Right cardiac atrium (tissue), 5 donors: Measurements from ENCODE around the gene SPINT1. TPM values are rescaled to one million over a fixed set of nuclear protein-coding genes. Genes with fewer than 3 reads are reported as not detected.

Experiments used
- ATAC-seq, 2 donors: fragments of 200-7000 bp; cut with Tn5 transposase; one replicate each; pipeline versions ENCODE4 v1.8.0 to v1.9.1; 2020; ENCODE audit warnings: moderate library complexity in 2 of 2, mild to moderate bottlenecking in 1 of 2
- DNase-seq, 3 donors: peaks; one replicate each; pipeline ENCODE4 v3.0.0-alpha.2; 2020
- H3K27ac ChIP-seq: one replicate; pipeline ENCODE4 v1.5.1; 2013; ENCODE audit warnings: mild to moderate bottlenecking, low read length, control low read depth, moderate library complexity
- H3K27me3 ChIP-seq: one replicate; pipeline ENCODE4 v1.6.1; 2013; ENCODE audit not compliant: control insufficient read depth, insufficient read depth
- H3K4me1 ChIP-seq: one replicate; pipeline ENCODE4 v1.6.1; 2013; ENCODE audit warnings: low read length; ENCODE audit not compliant: control insufficient read depth, insufficient read depth
- H3K4me3 ChIP-seq: one replicate; pipeline ENCODE4 v1.5.1; 2013; ENCODE audit warnings: low read length, control low read depth
- H3K9me3 ChIP-seq: one replicate; pipeline ENCODE4 v1.6.1; 2013; ENCODE audit warnings: low read length; ENCODE audit not compliant: control insufficient read depth
- WGBS: extraction: QIAGEN DNeasy Blood & Tissue Kit; methylation state at CpG from one replicate; pipeline ENCODE4 v1.1.7; 2013; 5-methylcytosine and 5-hydroxymethylcytosine counted together
- intact Hi-C, 4 donors: fragments of 100-400 bp; cut with DNase I; formaldehyde crosslinking; loops; one replicate each; pipeline versions ENCODE4 v1.11.0 to v1.14.0; 2022 to 2023
- polyA plus RNA-seq: library from polyadenylated mRNA; stranded (reverse); fragments of 200-250 nt; gene quantifications from one replicate; pipeline ENCODE4 v1.2.3, GENCODE V29; 2013
- total RNA-seq, 4 donors: library from RNA; stranded (reverse); fragmentation: NEBNext Ultra II Directional; extraction: Animal tissue kit (Norgen Biotek cat#: 25700); gene quantifications; one replicate each; pipeline ENCODE4 v1.2.1, GENCODE V29; 2021
- donor health status: healthy with polysubstance abuse.
- donor health status: DM: no; HTN: yes; CAD: no.
- donor health status: DM: no; HTN: no; CAD: no.
- donor health status: DM: no; HTN: yes; CAD: no; lungs with severe emphysema.
- donor health status: DM: yes; HTN: yes; CAD: no.

The SPINT1 gene
- total and polyA plus RNA-seq, 5 donors: 0.43 to 1.1 (median 0.58) TPM

- peak; percentile 63 to 70 for ATAC-seq
- H3K27ac ChIP-seq: no peak overlapping the region
- intact Hi-C loops: no loop called here
- peak; percentile 28 to 81 (median 74) for DNase-seq
- no peaks in the 10 kb centered on the region for H3K27me3 ChIP-seq
- H3K9me3 ChIP-seq: no peaks in the 10 kb centered on the region
- 74% methylated on average over 7 of the region's 7 CpGs for WGBS
- peaks cover 2% of the 10 kb centered on the region for H3K4me1 ChIP-seq
- no peak overlapping the region for H3K4me3 ChIP-seq
These were observed 3.5 kb downstream of the SPINT1 start for GRCh38 chr15:40847223-40847961.

DNA sequence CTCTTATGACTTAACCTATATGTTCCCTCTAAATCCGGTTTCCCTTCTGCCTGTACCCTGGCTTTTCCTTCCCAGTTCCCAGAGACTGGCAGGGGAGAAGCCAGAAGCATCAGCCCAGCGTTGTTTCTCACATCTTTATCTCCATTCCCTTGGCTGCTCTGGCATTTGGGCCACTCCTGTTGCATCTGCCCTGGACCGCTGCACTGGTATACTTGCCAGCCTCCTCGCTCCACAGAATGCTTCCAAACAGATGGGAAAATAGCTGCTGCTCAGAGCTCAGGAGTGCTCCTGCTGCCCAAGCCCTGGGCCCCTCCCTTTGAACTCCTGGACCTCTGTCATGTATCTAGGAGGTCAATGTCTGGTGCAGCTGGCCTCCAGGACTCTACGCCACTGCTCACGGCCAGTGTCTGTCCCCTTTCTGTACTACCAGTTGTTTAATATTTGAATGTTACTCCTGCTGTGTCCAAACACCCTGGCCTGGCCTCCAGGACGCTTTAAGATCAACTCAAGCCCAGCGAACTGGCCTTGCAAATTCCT lies 6.8 kb downstream of the SPINT1 start:
- no peak overlapping the region for H3K4me3 ChIP-seq
- DNase-seq (no peak), ATAC-seq (no peak)
- H3K27ac ChIP-seq: no peak overlapping the region
- intact Hi-C loops: loop anchor here in 1 of 4 donors (5.0 kb wide), 1 partner anchor 337 kb away; no protein-coding TSS in a partner anchor
- H3K4me1 ChIP-seq: no peaks in the 10 kb centered on the region
- 84% methylated on average over 8 of the region's 8 CpGs for WGBS
- no peaks in the 10 kb centered on the region for H3K27me3 ChIP-seq
- no peaks in the 10 kb centered on the region for H3K9me3 ChIP-seq

DNA sequence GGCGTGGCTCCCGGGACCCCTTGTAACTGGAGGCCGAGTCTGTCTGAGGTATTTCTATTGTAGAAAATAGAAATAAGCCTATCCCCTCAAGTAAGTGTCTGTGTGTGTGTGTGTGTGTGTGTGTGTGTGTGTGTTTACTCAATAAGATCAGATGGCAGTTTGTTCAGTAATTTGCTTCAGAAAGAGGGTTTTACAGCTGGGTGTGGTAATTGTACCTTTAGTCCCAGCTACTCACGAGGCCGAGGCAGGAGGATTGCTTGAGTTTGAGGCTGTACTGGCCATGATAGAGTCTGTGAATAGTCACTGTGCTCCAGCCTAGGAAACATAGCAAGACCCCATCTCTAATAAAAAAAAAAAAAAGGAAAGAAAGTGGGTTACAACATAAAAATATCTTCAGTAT lies 8.7 kb downstream of the SPINT1 start:
- ATAC-seq (no peak), DNase-seq (no peak)
- Histone ChIP-seq H3K4me1 (no peaks in the 10 kb centered on the region), H3K9me3 (no peaks in the 10 kb centered on the region), H3K27me3 (no peaks in the 10 kb centered on the region), H3K4me3 (no peak overlapping the region), H3K27ac (no peak overlapping the region)
- intact Hi-C loops: loop anchor here in 1 of 4 donors (5.0 kb wide), 1 partner anchor 335 kb away; no protein-coding TSS in a partner anchor
- WGBS: 94% methylated on average over 5 of the region's 5 CpGs

DNA sequence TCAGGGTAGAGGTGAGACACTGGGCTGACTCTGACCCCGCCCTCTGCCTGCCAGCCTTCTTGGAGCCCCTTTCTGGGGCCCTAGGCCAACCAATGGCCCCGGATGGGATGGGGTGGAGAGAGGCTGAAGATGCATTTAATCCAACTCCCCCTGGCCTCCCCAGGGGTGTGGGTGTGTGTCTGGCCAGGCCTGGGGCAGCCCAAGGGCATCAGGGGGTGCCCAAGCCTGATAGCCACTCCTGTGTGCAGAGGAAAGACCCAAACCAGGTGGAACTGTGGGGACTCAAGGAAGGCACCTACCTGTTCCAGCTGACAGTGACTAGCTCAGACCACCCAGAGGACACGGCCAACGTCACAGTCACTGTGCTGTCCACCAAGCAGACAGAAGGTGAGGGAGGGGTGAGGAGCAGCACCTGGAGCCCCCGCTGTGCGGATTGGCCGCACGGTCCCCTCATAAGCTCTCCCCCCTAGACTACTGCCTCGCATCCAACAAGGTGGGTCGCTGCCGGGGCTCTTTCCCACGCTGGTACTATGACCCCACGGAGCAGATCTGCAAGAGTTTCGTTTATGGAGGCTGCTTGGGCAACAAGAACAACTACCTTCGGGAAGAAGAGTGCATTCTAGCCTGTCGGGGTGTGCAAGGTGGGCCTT lies 9.5 kb downstream of the SPINT1 start:
- no peaks in the 10 kb centered on the region for H3K4me1 ChIP-seq
- no peaks in the 10 kb centered on the region for H3K9me3 ChIP-seq
- H3K27me3 ChIP-seq: no peaks in the 10 kb centered on the region
- WGBS: 90% methylated on average over 16 of the region's 16 CpGs
- no peak for ATAC-seq
- intact Hi-C loops: loop anchor here in 1 of 4 donors (5.0 kb wide), 1 partner anchor 334 kb away; no protein-coding TSS in a partner anchor
- no peak for DNase-seq
- H3K27ac ChIP-seq: no peak overlapping the region
- H3K4me3 ChIP-seq: no peak overlapping the region

DNA sequence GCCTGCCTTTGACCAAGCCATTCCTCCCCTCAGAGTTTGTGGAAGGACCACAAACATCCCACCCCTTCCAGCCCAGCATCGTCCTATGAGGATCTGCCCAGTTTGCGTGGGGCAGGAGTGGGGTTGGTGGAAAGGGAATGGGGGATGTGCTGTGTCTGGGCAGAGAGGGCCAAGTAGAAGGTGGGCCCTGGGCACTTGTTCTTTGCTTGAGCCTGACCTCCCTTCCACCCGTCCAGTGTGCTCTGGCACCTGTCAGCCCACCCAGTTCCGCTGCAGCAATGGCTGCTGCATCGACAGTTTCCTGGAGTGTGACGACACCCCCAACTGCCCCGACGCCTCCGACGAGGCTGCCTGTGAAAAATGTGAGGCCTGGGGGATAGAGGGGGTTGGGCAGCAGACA lies 10.3 kb downstream of the SPINT1 start:
- H3K4me1 ChIP-seq: no peaks in the 10 kb centered on the region
- DNase-seq: no peak
- no peaks in the 10 kb centered on the region for H3K9me3 ChIP-seq
- H3K4me3 ChIP-seq: no peak overlapping the region
- H3K27me3 ChIP-seq: no peaks in the 10 kb centered on the region
- no peak overlapping the region for H3K27ac ChIP-seq
- intact Hi-C loops: loop anchor here in 1 of 4 donors (5.0 kb wide), 1 partner anchor 333 kb away; no protein-coding TSS in a partner anchor
- ATAC-seq: no peak
- WGBS: 51% methylated on average over 10 of the region's 10 CpGs

- H3K4me3 ChIP-seq: no peak overlapping the region
- 84% methylated on average over 13 of the region's 13 CpGs for WGBS
- DNase-seq (no peak), ATAC-seq (no peak)
- no peaks in the 10 kb centered on the region for H3K27me3 ChIP-seq
- intact Hi-C loops: loop anchor here in 2 of 4 donors (5.0 kb wide), 1 partner anchor 37 kb away; the partner anchor contains the start of gene VPS18 (in 2 of the 2)
- no peaks in the 10 kb centered on the region for H3K9me3 ChIP-seq
- H3K4me1 ChIP-seq: no peaks in the 10 kb centered on the region
- H3K27ac ChIP-seq: no peak overlapping the region
These were observed 11.9 kb downstream of the SPINT1 start for GRCh38 chr15:40855706-40856234.

DNA sequence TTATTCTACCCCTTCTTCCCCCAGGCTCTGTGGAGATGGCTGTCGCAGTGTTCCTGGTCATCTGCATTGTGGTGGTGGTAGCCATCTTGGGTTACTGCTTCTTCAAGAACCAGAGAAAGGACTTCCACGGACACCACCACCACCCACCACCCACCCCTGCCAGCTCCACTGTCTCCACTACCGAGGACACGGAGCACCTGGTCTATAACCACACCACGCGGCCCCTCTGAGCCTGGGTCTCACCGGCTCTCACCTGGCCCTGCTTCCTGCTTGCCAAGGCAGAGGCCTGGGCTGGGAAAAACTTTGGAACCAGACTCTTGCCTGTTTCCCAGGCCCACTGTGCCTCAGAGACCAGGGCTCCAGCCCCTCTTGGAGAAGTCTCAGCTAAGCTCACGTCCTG lies 12.9 kb downstream of the SPINT1 start:
- DNase-seq (no peak), ATAC-seq (no peak)
- WGBS: 69% methylated on average over 8 of the region's 8 CpGs
- Histone ChIP-seq H3K27ac (no peak overlapping the region), H3K4me1 (no peaks in the 10 kb centered on the region), H3K27me3 (no peaks in the 10 kb centered on the region), H3K4me3 (no peak overlapping the region), H3K9me3 (no peaks in the 10 kb centered on the region)
- intact Hi-C loops: loop anchor here in 2 of 4 donors (5.0 kb wide), 1 partner anchor 36 kb away; the partner anchor contains the start of gene VPS18 (in 2 of the 2)

DNA sequence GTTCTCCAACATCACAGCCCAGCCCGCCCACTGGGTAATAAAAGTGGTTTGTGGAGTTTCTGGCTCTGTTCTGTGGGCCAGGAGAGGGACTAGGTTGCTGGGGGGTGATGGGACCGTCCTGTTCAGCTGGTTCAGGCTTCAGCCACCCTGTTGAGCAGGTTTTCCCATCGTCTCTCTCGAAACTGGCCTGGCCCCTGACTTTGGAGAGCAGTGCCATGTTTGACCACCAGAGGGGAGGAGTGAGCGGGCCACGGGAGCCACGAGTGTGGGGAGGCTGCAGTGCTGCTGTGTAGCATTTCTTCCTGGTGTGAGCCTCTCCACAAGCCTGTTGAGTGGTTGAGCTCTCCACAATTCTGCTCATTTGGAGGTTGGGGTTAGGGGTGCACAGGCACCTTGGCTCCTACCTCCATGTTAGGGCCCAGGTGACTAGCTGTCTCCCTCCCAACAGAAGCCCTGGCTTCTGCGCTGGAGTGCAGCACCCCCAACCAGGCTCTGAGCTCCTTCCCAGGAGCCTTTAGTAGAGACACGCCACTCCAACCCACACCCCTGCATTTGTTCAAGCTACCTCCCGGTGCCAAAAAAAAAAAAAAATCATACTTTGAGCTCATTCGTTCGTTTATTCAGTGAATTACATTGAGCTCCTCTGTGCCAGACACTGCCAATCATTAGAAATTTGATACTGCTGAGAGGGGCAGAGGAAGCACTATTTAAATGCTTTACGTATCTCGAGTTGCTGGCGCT lies 13.9 kb downstream of the SPINT1 start:
- intact Hi-C loops: loop anchor here in 2 of 4 donors (5.0 kb wide), 1 partner anchor 35 kb away; the partner anchor contains the start of gene VPS18 (in 2 of the 2)
- Histone ChIP-seq H3K27ac (no peak overlapping the region), H3K4me3 (no peak overlapping the region), H3K9me3 (no peaks in the 10 kb centered on the region), H3K27me3 (no peaks in the 10 kb centered on the region), H3K4me1 (no peaks in the 10 kb centered on the region)
- WGBS: 23% methylated on average over 15 of the region's 15 CpGs
- ATAC-seq (peak; percentile 82 to 86), DNase-seq (peak; percentile 57 to 85 (median 84))

DNA sequence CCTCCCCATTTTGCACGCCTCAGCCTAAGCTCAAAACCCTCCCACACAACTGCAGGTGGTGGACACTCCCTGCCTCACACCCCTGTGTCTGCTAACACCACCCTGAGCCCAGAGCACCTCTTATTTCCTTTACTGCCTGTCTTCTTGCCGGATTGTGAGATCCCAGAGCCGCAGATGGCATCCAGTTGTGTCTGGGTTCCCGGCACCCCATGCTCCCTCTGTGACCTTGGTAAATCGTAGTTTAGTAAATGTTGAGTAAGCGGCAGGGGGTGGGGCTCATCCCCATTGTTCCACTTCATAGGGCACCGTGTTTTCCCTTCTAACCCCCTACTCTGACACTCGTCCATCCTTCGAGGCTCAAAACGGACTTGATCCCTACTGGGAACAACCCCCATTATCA lies 14.9 kb downstream of the SPINT1 start:
- Histone ChIP-seq H3K4me1 (no peaks in the 10 kb centered on the region), H3K9me3 (no peaks in the 10 kb centered on the region), H3K27me3 (no peaks in the 10 kb centered on the region), H3K27ac (no peak overlapping the region), H3K4me3 (no peak overlapping the region)
- DNase-seq (no peak), ATAC-seq (no peak)
- intact Hi-C loops: loop anchor here in 2 of 4 donors (5.0 kb wide), 1 partner anchor 34 kb away; the partner anchor contains the start of gene VPS18 (in 2 of the 2)
- 66% methylated on average over 10 of the region's 10 CpGs for WGBS

DNA sequence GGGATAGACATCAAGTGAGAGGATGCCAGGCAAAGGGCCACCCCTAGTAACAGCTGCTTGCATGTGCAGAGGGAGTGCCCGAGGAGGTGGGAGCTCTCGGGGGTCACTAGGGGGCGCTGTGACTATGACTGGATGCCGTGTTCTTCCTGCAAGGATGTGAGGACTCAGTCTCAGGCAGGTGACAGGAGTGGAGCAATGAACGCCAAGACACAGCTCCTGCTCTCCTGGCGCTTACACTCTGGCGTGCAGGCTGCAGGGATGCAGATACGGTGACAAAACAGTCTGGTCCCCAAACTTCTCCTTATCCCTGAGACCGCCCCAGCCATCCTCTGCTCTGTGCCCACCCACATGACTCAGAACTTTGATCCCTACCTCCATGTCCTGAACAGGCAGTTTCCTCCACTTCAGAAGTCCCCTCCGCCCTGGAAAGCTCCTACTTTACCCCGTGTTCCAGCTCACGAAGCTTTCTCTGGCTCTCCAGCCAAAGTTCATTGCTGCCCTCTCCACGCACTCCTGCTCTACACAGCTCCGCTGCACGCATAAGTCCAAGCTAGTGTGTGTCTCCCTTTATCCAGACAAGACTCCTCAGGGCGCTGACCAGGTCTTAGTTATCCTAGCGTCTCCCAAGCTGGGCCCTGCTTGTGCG lies 15.5 kb downstream of the SPINT1 start:
- no peak overlapping the region for H3K27ac ChIP-seq
- no peaks in the 10 kb centered on the region for H3K4me1 ChIP-seq
- ATAC-seq (peak; percentile 57 to 59), DNase-seq (peak; percentile 67 to 85 (median 82))
- no peak overlapping the region for H3K4me3 ChIP-seq
- no peaks in the 10 kb centered on the region for H3K9me3 ChIP-seq
- H3K27me3 ChIP-seq: no peaks in the 10 kb centered on the region
- 46% methylated on average over 18 of the region's 18 CpGs for WGBS
- intact Hi-C loops: loop anchor here in 2 of 4 donors (5.0 kb wide), 1 partner anchor 33 kb away; the partner anchor contains the start of gene VPS18 (in 2 of the 2)
